ENCODE measurements around the gene C22orf23. TPM values are rescaled to one million over a fixed set of nuclear protein-coding genes. Genes with fewer than 3 reads are reported as not detected.

Gene C22orf23
- total and polyA plus RNA-seq, 2 of the 4 experiments (the other 2 are of a cell fraction) = 0.39 to 0.54 TPM

DNA sequence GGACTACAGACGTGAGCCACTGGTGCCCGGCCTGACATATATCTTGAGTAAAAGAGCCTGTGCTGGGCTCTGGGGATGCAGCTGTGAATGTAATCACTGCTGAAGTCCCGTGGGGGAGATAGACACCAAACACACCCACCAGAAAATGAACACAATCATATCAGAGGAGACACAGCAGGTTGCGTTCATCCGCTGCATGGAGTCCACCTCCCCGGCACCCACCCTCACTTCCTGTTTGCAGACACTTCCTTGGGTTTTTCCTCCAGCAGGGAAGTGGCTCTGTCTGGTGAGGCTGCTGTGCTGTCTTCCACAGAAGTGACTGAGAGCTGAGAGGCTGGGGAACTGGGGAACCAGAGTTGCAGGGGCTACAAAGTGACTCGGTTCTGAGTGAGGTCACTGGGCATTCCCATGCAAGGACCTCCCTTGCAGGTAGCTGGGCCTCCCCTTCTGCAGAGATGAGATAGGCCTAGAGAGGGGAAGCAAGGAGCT is 40.1 kb downstream of the C22orf23 start:
- Histone ChIP-seq H4K20me1 (ENCODE audit: insufficient read depth, low read length) (peaks cover 28% of the 10 kb centered on the region), H2BK120ac (ENCODE audit: low read depth, low read length) (no peak overlapping the region), H4K8ac (ENCODE audit: low read depth in 2 of 2, low read length in 2 of 2) (no peak overlapping the region), H3K9ac (ENCODE audit: low read depth, low read length) (no peak overlapping the region), H2AK5ac (ENCODE audit: low read depth, low read length) (no peak overlapping the region), H3K4me2 (ENCODE audit: low read depth, low read length) (no peak overlapping the region), H3K9me1 (ENCODE audit: insufficient read depth, low read length) (peaks cover 8% of the 10 kb centered on the region), H4K91ac (ENCODE audit: insufficient read depth, low read depth, low read length) (no peak overlapping the region), H3K4me1 (ENCODE audit: control insufficient read depth, insufficient read depth, low read length) (peaks cover 3% of the 10 kb centered on the region), H2AFZ (replicated peaks; ENCODE audit: low read length, poor library complexity) (no peak overlapping the region), H3K36me3 (ENCODE audit: control insufficient read depth, insufficient read depth, low read length) (peaks cover 41% of the 10 kb centered on the region), H3K14ac (replicated peaks; ENCODE audit: low read depth, low read length) (no peak overlapping the region), H3K18ac (ENCODE audit: low read depth, low read length) (no peak overlapping the region), H2BK20ac (ENCODE audit: low read depth, low read length) (no peak overlapping the region), H2BK5ac (ENCODE audit: low read depth, low read length, poor library complexity, severe bottlenecking) (no peak overlapping the region), H3K27me3 (ENCODE audit: control insufficient read depth, insufficient read depth, low read length) (no peaks in the 10 kb centered on the region), H3K4ac (ENCODE audit: low read depth, low read length) (no peak overlapping the region), H3K79me1 (ENCODE audit: low read depth in 1 of 2, low read length in 2 of 2) (peaks cover 23 to 56% of the 10 kb centered on the region in 2 experiments), H3K27ac (ENCODE audit: insufficient read depth, low read length) (no peak overlapping the region), H3K23ac (ENCODE audit: low read depth, low read length) (no peak overlapping the region), H2BK15ac (ENCODE audit: low read depth, low read length) (no peak overlapping the region), H2AK9ac (replicated peaks; ENCODE audit: low read depth, low read length, poor library complexity) (no peak overlapping the region), H3K56ac (ENCODE audit: extremely low read depth, insufficient read depth, low read length) (no peak overlapping the region), H3K9me3 (ENCODE audit: control insufficient read depth, insufficient read depth, low read length) (no peaks in the 10 kb centered on the region), H3K4me3 (ENCODE audit: insufficient read depth, low read depth, low read length) (no peak overlapping the region), H4K5ac (ENCODE audit: low read depth, low read length) (no peak overlapping the region)
- POLR2A ChIA-PET (ENCODE audit: unreplicated experiment) = no interaction called here
- in situ Hi-C loops (cut with MboI; ENCODE audit: low sequenced_read_pairs) = no loop called here
- no peak for TF ChIP-seq MAFK (IDR thresholded peaks at IDR 0.05; ENCODE audit: low read depth, low read length)
- TF ChIP-seq CHD1 (IDR thresholded peaks at IDR 0.05; ENCODE audit: low read depth, low read length) = no peak
- no peak for TF ChIP-seq MXI1 (IDR thresholded peaks at IDR 0.05; ENCODE audit: borderline replicate concordance, low read depth, low read length)
- TF ChIP-seq BHLHE40 (IDR thresholded peaks at IDR 0.05; ENCODE audit: low read depth, low read length) = no peak
- TF ChIP-seq CEBPB (IDR thresholded peaks at IDR 0.05; ENCODE audit: low read depth, low read length) = no peak
- no peak for TF ChIP-seq CTCF (conservative IDR thresholded peaks at IDR 0.05; ENCODE audit: low read depth, low read length)
- TF ChIP-seq, protein P1, sequence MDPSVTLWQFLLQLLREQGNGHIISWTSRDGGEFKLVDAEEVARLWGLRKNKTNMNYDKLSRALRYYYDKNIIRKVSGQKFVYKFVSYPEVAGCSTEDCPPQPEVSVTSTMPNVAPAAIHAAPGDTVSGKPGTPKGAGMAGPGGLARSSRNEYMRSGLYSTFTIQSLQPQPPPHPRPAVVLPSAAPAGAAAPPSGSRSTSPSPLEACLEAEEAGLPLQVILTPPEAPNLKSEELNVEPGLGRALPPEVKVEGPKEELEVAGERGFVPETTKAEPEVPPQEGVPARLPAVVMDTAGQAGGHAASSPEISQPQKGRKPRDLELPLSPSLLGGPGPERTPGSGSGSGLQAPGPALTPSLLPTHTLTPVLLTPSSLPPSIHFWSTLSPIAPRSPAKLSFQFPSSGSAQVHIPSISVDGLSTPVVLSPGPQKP (IDR thresholded peaks at IDR 0.05; ENCODE audit: borderline replicate concordance, low read depth, low read length) = no peak
- no peak for TF ChIP-seq RCOR1 (IDR thresholded peaks at IDR 0.05; ENCODE audit: insufficient replicate concordance, low read length)
- TF ChIP-seq, protein P2, sequence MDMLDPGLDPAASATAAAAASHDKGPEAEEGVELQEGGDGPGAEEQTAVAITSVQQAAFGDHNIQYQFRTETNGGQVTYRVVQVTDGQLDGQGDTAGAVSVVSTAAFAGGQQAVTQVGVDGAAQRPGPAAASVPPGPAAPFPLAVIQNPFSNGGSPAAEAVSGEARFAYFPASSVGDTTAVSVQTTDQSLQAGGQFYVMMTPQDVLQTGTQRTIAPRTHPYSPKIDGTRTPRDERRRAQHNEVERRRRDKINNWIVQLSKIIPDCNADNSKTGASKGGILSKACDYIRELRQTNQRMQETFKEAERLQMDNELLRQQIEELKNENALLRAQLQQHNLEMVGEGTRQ (IDR thresholded peaks at IDR 0.05; ENCODE audit: low read depth, low read length) = no peak
- no peak for TF ChIP-seq FOS (IDR thresholded peaks at IDR 0.05; ENCODE audit: low read depth, low read length)
- no peak for TF ChIP-seq POLR2A (IDR thresholded peaks at IDR 0.05; ENCODE audit: low read depth, low read length)
- no peak for TF ChIP-seq RAD21 (IDR thresholded peaks at IDR 0.05; ENCODE audit: low read length)
- no peak for TF ChIP-seq SMC3 (IDR thresholded peaks at IDR 0.05; ENCODE audit: low read depth, low read length)
- TF ChIP-seq RFX5 (IDR thresholded peaks at IDR 0.05; ENCODE audit: low read depth, low read length) = no peak
- TF ChIP-seq MAZ (IDR thresholded peaks at IDR 0.05; ENCODE audit: borderline replicate concordance, low read depth, low read length) = no peak
- TF ChIP-seq NFE2L2 (IDR thresholded peaks at IDR 0.05; ENCODE audit: low read depth, low read length) = no peak
- ATAC-seq (ENCODE audit: low read depth) (no peak), DNase-seq (no peak)
- CTCF ChIA-PET = no interaction called here
- dilution Hi-C loops (cut with HindIII; ENCODE audit: low sequenced_read_pairs, unreplicated experiment) = no loop called here
- intact Hi-C loops (cut with micrococcal nuclease) = no loop called here
- BruUV-seq (replicated peaks) = no TSS peak
- no CpG with 5 or more reads among the region's 7 CpGs for WGBS, 2 experiments (ENCODE audit: extremely low coverage in 2 of 2, insufficient read length in 1 of 2)
